NCI-H2227 (cell line): ENCODE measurements around the gene LIG3.
"Not testable (repeated sequence)": the region's sequence is repeated elsewhere in the genome, so short reads cannot be mapped to it uniquely, and the experiment has no call there.

ENCODE experiments used
- DNase-seq: peaks from one replicate; lab custom pipeline; 2025; ENCODE audit not compliant: unreplicated experiment; lab: John Stamatoyannopoulos, UW

LIG3 gene

GRCh38 chr17:34998205-34998604 is 17.9 kb downstream of the LIG3 start:
- DNase-seq = peak; percentile 66

GRCh38 chr17:34999456-34999855 is 19.1 kb downstream of the LIG3 start:
- no peak for DNase-seq

GRCh38 chr17:35000965-35001364 is 20.7 kb downstream of the LIG3 start:
- DNase-seq = not testable (repeated sequence)

DNA sequence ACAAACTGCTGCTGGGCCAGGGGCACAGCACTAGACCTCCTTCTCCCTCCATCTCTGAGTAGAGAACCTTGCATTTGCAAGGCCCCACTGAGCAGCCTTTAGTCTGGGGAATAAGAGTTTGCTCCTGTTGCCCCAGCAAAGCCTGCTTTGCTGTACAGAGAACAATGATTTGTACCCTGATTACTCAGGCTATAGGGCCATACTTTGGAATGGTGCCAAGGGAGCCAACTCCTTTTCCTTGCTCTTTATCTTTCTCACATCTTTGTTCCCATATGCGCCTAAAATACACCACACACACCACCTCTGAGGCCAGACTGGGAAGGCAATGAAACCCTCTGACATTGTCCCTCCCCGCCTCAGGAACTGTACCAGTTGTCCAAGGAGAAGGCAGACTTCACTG is 21.2 kb downstream of the LIG3 start:
- no peak for DNase-seq

GRCh38 chr17:35002876-35003551 is 22.7 kb downstream of the LIG3 start:
- no peak for DNase-seq

DNA sequence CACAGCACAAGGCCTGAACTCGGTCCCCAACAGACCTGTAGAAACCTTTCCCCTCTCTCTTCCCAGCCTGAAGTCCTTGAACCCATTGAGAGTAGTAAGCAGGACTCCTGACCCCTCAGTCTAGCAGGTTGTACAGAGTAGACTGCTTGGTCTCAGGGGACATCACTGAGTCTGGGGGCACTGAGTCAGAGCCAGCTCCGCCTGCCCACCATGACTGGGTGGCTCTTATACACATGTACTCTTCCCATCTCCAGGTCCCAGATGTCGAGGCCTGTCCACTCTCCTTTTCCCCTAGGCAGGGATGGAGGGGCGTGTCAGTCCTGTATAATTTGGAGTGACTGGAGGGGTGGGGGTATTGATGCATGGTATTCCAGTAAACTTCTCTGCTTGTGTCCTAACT is 23.5 kb downstream of the LIG3 start:
- no peak for DNase-seq

- DNase-seq = no peak
These were observed 26.0 kb downstream of the LIG3 start for GRCh38 chr17:35006345-35006744.

GRCh38 chr17:35006961-35007360 is 26.6 kb downstream of the LIG3 start:
- no peak for DNase-seq

DNA sequence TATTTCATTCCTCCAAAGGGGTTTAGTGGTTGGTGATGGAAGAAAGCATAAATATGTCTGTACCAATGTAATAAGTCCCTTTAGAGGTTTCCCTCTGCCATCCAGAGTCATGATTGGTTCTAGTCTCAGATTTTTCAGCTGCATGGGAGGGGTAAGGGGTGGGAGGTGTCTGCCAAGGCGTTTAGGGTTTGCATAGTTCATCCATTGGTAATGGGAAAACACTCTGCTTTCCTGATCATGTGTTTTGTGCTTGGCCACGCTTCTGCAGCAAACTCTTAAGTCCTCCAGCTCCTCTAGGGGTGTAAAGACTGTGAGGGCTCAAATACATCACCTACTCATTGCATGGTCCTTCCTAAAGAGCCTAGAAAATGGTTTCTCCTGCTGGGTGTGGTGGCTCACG is 29.8 kb downstream of the LIG3 start:
- DNase-seq = no peak

GRCh38 chr17:35011671-35012216 is 31.4 kb downstream of the LIG3 start:
- no peak for DNase-seq

- DNase-seq = no peak
These were observed 36.1 kb downstream of the LIG3 start for GRCh38 chr17:35016369-35016768.

GRCh38 chr17:35017021-35017420 is 36.7 kb downstream of the LIG3 start:
- DNase-seq = no peak

- no peak for DNase-seq
These were observed 38.5 kb downstream of the LIG3 start for GRCh38 chr17:35018814-35019213.

- no peak for DNase-seq
These were observed 39.3 kb downstream of the LIG3 start for GRCh38 chr17:35019386-35020179.

DNA sequence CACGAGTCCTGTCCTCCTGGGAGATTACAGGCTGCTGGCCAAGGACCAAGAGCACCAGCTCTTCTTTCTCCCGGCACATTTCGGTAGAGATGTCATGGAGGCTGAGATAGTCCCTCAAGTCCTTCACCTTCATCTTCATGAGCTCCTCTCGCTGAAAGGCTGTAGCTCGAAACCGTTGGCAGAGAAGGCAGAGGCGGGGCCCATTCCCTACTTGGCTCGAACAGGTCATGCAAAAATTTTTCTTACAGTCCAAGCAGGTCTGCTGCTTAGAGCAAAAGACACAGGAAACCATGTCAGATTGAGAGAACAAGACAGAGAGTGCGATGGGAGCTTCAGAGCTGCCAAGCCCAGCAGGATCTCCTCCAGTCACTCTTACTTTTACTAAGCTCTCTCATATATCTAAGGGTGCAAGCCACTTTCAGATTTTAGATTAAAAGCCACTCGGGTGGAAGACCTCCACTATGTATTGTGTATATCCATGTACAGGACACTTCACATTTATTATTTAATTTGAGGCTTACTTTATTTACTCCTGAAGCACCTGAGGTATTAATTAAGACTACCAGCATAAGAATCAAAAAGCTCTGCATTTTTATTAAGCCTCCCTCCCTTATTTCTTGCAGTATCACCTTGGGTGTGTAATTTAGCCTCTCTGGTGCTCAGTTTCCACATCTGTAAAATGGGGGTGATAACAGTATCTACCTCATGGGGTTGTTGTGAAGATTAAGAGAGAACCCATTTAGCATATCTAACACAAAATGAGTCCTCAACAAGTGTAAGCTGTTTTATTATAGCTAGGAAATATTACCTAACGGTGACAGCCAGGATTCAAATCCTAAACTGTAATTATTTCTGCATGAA is 41.4 kb downstream of the LIG3 start:
- no peak for DNase-seq

DNA sequence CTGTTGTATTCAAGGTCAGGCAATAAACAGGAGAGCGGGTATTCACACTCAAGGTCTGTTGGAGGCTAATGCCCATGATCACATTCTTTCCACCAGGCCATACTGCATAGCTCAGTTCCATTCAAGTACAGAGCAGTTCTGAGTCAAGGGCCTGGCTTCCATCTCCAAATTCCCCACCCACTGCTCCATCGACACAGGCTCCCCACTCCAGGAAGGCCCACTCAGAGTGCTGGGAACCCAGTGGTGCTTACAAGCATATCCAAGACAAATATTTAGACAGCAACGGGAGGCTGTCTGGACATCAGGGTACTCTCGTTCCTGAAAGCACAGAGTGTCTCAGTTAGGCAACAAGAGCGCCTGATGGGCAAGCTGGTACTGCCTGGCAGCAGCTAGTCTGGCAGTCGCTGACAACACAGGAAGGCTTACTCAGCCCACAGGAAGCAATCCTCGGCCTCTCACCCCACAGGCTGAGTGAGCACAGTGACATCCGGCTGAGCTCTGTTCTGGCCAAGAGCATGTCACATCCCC is 42.3 kb downstream of the LIG3 start:
- DNase-seq = no peak

DNA sequence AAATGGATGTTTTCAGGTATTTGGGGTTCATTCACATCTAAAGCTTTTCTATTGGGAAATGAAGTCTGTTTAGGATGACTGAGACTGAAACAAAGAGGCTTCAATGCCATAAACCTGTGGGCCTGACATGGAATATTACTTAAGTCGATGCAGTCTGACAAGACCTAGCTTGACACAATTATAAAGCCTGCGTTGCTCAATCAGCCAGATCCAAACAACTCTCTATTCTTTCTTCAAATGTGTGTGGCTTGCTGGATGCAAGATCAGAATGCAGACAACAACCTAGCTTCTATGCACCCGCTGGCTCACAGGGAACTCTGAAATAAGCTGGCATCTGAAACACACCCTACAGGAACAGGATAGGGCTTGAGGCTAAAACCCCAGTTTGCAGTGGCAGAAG is 43.2 kb downstream of the LIG3 start:
- DNase-seq = no peak

DNA sequence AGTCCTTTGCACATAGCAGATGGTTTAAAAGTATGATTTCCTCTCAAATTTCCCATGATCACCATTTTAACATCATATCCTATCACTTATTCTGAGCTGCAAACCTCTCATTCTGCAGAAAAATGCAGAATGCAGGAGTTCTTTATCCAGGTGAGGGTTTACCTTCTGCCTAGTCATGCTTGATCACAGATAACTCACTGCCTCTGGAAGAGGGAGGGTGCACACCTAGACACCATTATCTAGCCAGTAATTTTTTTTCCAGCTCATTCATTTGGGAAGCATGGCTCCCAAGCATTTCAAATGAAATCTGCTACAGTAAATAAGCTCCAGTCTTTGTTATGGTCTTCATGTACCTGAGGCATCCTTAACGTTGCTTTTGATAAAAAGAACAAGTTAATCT is 45.2 kb downstream of the LIG3 start:
- DNase-seq = no peak

- DNase-seq = not testable (repeated sequence)
These were observed 47.8 kb downstream of the LIG3 start for GRCh38 chr17:35028097-35028496.

- no peak for DNase-seq
These were observed 48.4 kb downstream of the LIG3 start for GRCh38 chr17:35028531-35029262.
